Activated CD8-positive, alpha-beta memory T cell treated with anti-CD3 and anti-CD28 coated beads for 48 hours (primary cell): ENCODE measurements around the gene TUBA1A.
"Not testable (repeated sequence)": the region's sequence is repeated elsewhere in the genome, so short reads cannot be mapped to it uniquely, and the experiment has no call there.

Experiments used
- DNase-seq, 3 experiments: peaks; one replicate each; pipeline ENCODE4 v3.0.0-alpha.2; 2020; ENCODE audit warnings: low read depth in 2 of 3, low spot score in 2 of 3

The TUBA1A gene

GRCh38 chr12:49188916-49189367 lies at the start of gene TUBA1A:
TUBA1A (minus strand) TSS chr12:49189080; CDS start chr12:49188979, 101 bp downstream.
- DNase-seq = peak; percentile 63 to 80 (median 80)

GRCh38 chr12:49236423-49236822 lies 47.5 kb upstream of the TUBA1A start:
- no peak for DNase-seq

- DNase-seq = no peak
These were observed 45.1 kb upstream of the TUBA1A start for GRCh38 chr12:49233842-49234526.

- no peak for DNase-seq
These were observed 44.3 kb upstream of the TUBA1A start for GRCh38 chr12:49232940-49233841.

GRCh38 chr12:49231878-49232655 lies 43.2 kb upstream of the TUBA1A start:
- no peak for DNase-seq

GRCh38 chr12:49230805-49231194 lies 41.9 kb upstream of the TUBA1A start:
- DNase-seq = no peak

GRCh38 chr12:49230176-49230804 lies 41.4 kb upstream of the TUBA1A start:
- no peak for DNase-seq

GRCh38 chr12:49228653-49229052 lies 39.8 kb upstream of the TUBA1A start:
- DNase-seq = no peak

GRCh38 chr12:49227713-49228112 lies 38.8 kb upstream of the TUBA1A start:
- DNase-seq = no peak

GRCh38 chr12:49225576-49226166 lies 36.8 kb upstream of the TUBA1A start:
- no peak for DNase-seq

- no peak for DNase-seq
These were observed 34.9 kb upstream of the TUBA1A start for GRCh38 chr12:49223590-49224369.

GRCh38 chr12:49223122-49223521 lies 34.2 kb upstream of the TUBA1A start:
- DNase-seq = no peak

GRCh38 chr12:49220972-49221371 lies 32.1 kb upstream of the TUBA1A start:
- DNase-seq = no peak

GRCh38 chr12:49219417-49220026 lies 30.6 kb upstream of the TUBA1A start:
- no peak for DNase-seq

GRCh38 chr12:49212572-49212971 lies 23.7 kb upstream of the TUBA1A start:
- DNase-seq = no peak

- not testable (repeated sequence) for DNase-seq
These were observed 21.8 kb upstream of the TUBA1A start for GRCh38 chr12:49210703-49211102.

- DNase-seq = no peak
These were observed 19.8 kb upstream of the TUBA1A start for GRCh38 chr12:49208676-49209075.

GRCh38 chr12:49208146-49208545 lies 19.3 kb upstream of the TUBA1A start:
- DNase-seq = no peak

GRCh38 chr12:49206389-49206788 lies 17.5 kb upstream of the TUBA1A start:
- DNase-seq = no peak
